HepG2 (cell line): ENCODE results near the gene RPS6KL1. TPM values are rescaled to one million over a fixed set of nuclear protein-coding genes. Genes with fewer than 3 reads are reported as not detected.

Source experiments
- ATAC-seq: fragments of 200-7000 bp; cut with Tn5 transposase; 3 replicates; pipeline ENCODE4 v1.9.1; 2020; ENCODE audit warnings: mild to moderate bottlenecking, moderate library complexity
- BruUV-seq: library from RNA; stranded (reverse); fragments of 400-500 nt; replicated peaks from 2 replicates; lab custom pipeline; 2021; lab: Mats Ljungman, UMichigan
- CTCF ChIA-PET: fragments of 300-600 bp; formaldehyde crosslinking; extraction: SDS; loops from one replicate; lab custom pipeline; 2021; ENCODE audit warnings: low total read pairs, inconsistent platforms, low intra/inter-chr PET ratio; lab: Yijun Ruan, JAX
- POLR2A ChIA-PET: fragments of 350-600 bp; sonication (Branson Sonifier 250); formaldehyde crosslinking; loops from one replicate; lab custom pipeline; 2020; ENCODE audit warnings: antibody characterized with exemption, inconsistent platforms; lab: Yijun Ruan, JAX
- DNase-seq: peaks from one replicate; pipeline ENCODE4 v3.0.0-alpha.2; 2015; ENCODE audit warnings: low spot score
- FAIRE-seq: peaks from 3 replicates; lab custom pipeline; 2011; peaks lifted over from hg19 to GRCh38; lab: Jason Lieb, UNC
- H2AFZ ChIP-seq: one replicate; pipeline ENCODE4 v1.6.1; 2011; ENCODE audit warnings: low read length, inconsistent platforms
- H3K27ac ChIP-seq: fragments of 300-600 bp; 3 replicates; pipeline ENCODE4 v1.8.0; 2011; ENCODE audit warnings: mixed run types, mild to moderate bottlenecking, mixed read lengths, low read length, inconsistent platforms; ENCODE audit not compliant: insufficient read depth; ENCODE audit errors: extremely low read length
- H3K27me3 ChIP-seq, 2 experiments: fragments of 200-600 bp in 1 of 2; 2 replicates in 1 of 2; 3 replicates in 1 of 2; pipeline versions ENCODE4 v1.6.0 to v1.8.0; 2011; ENCODE audit warnings: low read length in 2 of 2, mild to moderate bottlenecking in 2 of 2, moderate library complexity in 2 of 2, inconsistent platforms in 1 of 2; ENCODE audit not compliant: insufficient read depth in 2 of 2, control insufficient read depth in 1 of 2
- H3K36me3 ChIP-seq, 2 experiments: fragments of 200-600 bp in 1 of 2; replicated peaks in 1 of 2; 2 replicates in 1 of 2; 3 replicates in 1 of 2; pipeline versions ENCODE4 v1.5.1 to v1.8.0; 2011; ENCODE audit warnings: low read length in 2 of 2, inconsistent platforms in 1 of 2; ENCODE audit not compliant: insufficient read depth in 2 of 2, control insufficient read depth in 1 of 2
- H3K4me1 ChIP-seq: 2 replicates; pipeline ENCODE4 v1.5.1; 2012; ENCODE audit warnings: low read length, inconsistent platforms; ENCODE audit not compliant: insufficient read depth
- H3K4me2 ChIP-seq: 2 replicates; pipeline ENCODE4 v1.6.0; 2011; ENCODE audit warnings: low read depth, low read length, inconsistent platforms
- H3K4me3 ChIP-seq, 3 experiments: fragments of 200-600 bp in 1 of 3; sonication (generic), shearing (Covaris generic) in 1 of 3; replicated peaks in 1 of 3; 2 replicates each; pipeline ENCODE4 v1.5.1; 2011 to 2016; ENCODE audit warnings: low read length in 3 of 3, inconsistent platforms in 2 of 3, low read depth in 2 of 3, mild to moderate bottlenecking in 2 of 3, control low read depth in 1 of 3, mixed read lengths in 1 of 3; ENCODE audit not compliant: insufficient read depth in 1 of 3
- H3K79me2 ChIP-seq: one replicate; pipeline ENCODE4 v1.6.1; 2011; ENCODE audit warnings: low read length, inconsistent platforms; ENCODE audit not compliant: insufficient read depth
- H3K9ac ChIP-seq: 2 replicates; pipeline ENCODE4 v1.6.0; 2011; ENCODE audit warnings: mild to moderate bottlenecking, low read depth, low read length, inconsistent platforms; ENCODE audit not compliant: insufficient read depth
- H3K9me3 ChIP-seq: 2 replicates; pipeline ENCODE4 v1.5.1; 2012; ENCODE audit warnings: mild to moderate bottlenecking, low read length
- H4K20me1 ChIP-seq: 2 replicates; pipeline ENCODE4 v1.6.0; 2011; ENCODE audit warnings: inconsistent platforms, mild to moderate bottlenecking, low read length, moderate library complexity; ENCODE audit not compliant: insufficient read depth
- ARHGAP35 ChIP-seq: sonication (generic); formaldehyde crosslinking; IDR thresholded peaks from 2 replicates; pipeline ENCODE4 v1.9.0; 2022; ENCODE audit warnings: mild to moderate bottlenecking, inconsistent platforms, moderate library complexity, missing genetic modification reagents, borderline replicate concordance
- MAFG ChIP-seq: sonication (generic); formaldehyde crosslinking; IDR thresholded peaks from 2 replicates; pipeline ENCODE4 v1.5.1; 2020; ENCODE audit warnings: mild to moderate bottlenecking, missing genetic modification reagents
- ZBTB34 ChIP-seq: sonication (generic); formaldehyde crosslinking; IDR thresholded peaks from 2 replicates; pipeline ENCODE4 v1.8.0; 2022; ENCODE audit warnings: mild to moderate bottlenecking, missing genetic modification reagents
- ZNF775 ChIP-seq: sonication (generic); formaldehyde crosslinking; IDR thresholded peaks from 2 replicates; pipeline ENCODE4 v1.4.0; 2020; ENCODE audit warnings: missing genetic modification reagents, mild to moderate bottlenecking, moderate library complexity, borderline replicate concordance
- WGBS: methylation state at CpG from one replicate; pipeline ENCODE4 v1.1.6; 2017; ENCODE audit warnings: low lambda C conversion rate; 5-methylcytosine and 5-hydroxymethylcytosine counted together
- in situ Hi-C: cut with HindIII; loops from 2 replicates; pipeline ENCODE4 v1.10.0; 2017; ENCODE audit warnings: low pct_unique_long_range_greater_than_20kb; ENCODE audit not compliant: extremely low pct_ligation_motif_present
- intact Hi-C: fragments of 100-400 bp; cut with micrococcal nuclease; formaldehyde crosslinking; loops from one replicate; pipeline ENCODE4 v1.10.0; 2022; ENCODE audit not compliant: unreplicated experiment
- polyA plus RNA-seq, 8 experiments: library from polyadenylated mRNA; depleted of rRNA in 3 of 8; stranded (reverse) in 7 of 8; unstranded in 1 of 8; fragments of >200 nt; fragmentation: Illumina TruSeq in 4 of 8; extraction: Trizol in 4 of 8; gene quantifications; 2 replicates each; pipeline versions ENCODE4 v1.2.1 to v1.2.3, GENCODE V29; 2011 to 2016; ENCODE audit warnings: low read depth in 4 of 8, missing spikeins in 1 of 8, mixed read lengths in 1 of 8; ENCODE audit not compliant: insufficient read depth in 1 of 8
- total RNA-seq, 5 experiments: library from RNA; depleted of rRNA; stranded (reverse); fragments of >200 nt; fragmentation: Illumina TruSeq; extraction: Trizol; gene quantifications; 2 replicates each; pipeline ENCODE4 v1.2.3, GENCODE V29; 2016; ENCODE audit warnings: low read depth in 1 of 5

RPS6KL1 gene
- total and polyA plus RNA-seq, 2 of the 13 experiments (the other 11 are each of a cell fraction or from before 2014, with no cell fraction given) = 6.5 to 11.5 TPM

- in situ Hi-C loops = no loop called here
- ChIA-PET POLR2A (no interaction called here), CTCF (no interaction called here)
- no peak overlapping the region for H3K27ac ChIP-seq
- no peak for FAIRE-seq
- H2AFZ ChIP-seq = no peak overlapping the region
- ATAC-seq = no peak
- WGBS = 4% methylated on average over 6 of the region's 6 CpGs
- no peak for TF ChIP-seq ZNF775 (CRISPR knock-in tag)
- TF ChIP-seq ARHGAP35 (CRISPR knock-in tag) = no peak
- BruUV-seq = no TSS peak
- no peak for DNase-seq
- H3K4me1 ChIP-seq = peaks cover 17% of the 10 kb centered on the region
- H3K9ac ChIP-seq = no peak overlapping the region
- no peak overlapping the region for H3K4me3 ChIP-seq
- H3K36me3 ChIP-seq = no peaks in the 10 kb centered on the region
- no peak overlapping the region for H3K4me2 ChIP-seq
- intact Hi-C loops = no loop called here
- no peaks in the 10 kb centered on the region for H4K20me1 ChIP-seq
- no peaks in the 10 kb centered on the region for H3K79me2 ChIP-seq
- H3K9me3 ChIP-seq = no peaks in the 10 kb centered on the region
- H3K27me3 ChIP-seq = peaks cover 0 to 2% of the 10 kb centered on the region in 2 experiments; a peak in 3 of 5 replicates
These were observed 4.2 kb upstream of the RPS6KL1 start for GRCh38 chr14:74927225-74927624.

GRCh38 chr14:74924061-74924460, 1.0 kb upstream of the RPS6KL1 start:
- FAIRE-seq = no peak
- peak overlapping the region; percentile 77 for H3K4me2 ChIP-seq
- ChIA-PET CTCF (no interaction called here), POLR2A (interaction anchor here (1.2 to 2.0 kb wide), 5 partner anchors 26 to 165 kb away, joined by 3 to 16 read pairs (median 8); partner anchors contain the start of gene PGF)
- intact Hi-C loops (no loop called here), in situ Hi-C loops (no loop called here)
- H2AFZ ChIP-seq = no peak overlapping the region
- 69% methylated on average over 11 of the region's 11 CpGs for WGBS
- H3K79me2 ChIP-seq = no peaks in the 10 kb centered on the region
- DNase-seq = no peak
- no peaks in the 10 kb centered on the region for H3K36me3 ChIP-seq
- no peaks in the 10 kb centered on the region for H3K9me3 ChIP-seq
- TF ChIP-seq MAFG (CRISPR knock-in tag) (0 out of 2 replicates have a peak, but pooled peaks have one; percentile 19), ZBTB34 (CRISPR knock-in tag) (no peak)
- H3K9ac ChIP-seq = no peak overlapping the region
- no peak for ATAC-seq
- peaks cover 13% of the 10 kb centered on the region for H3K4me1 ChIP-seq
- no peaks in the 10 kb centered on the region; a peak in 2 of 5 replicates for H3K27me3 ChIP-seq
- 0 out of 6 replicates have a peak overlapping the region, but pooled peaks of 1 of the 3 experiments have one; percentile 41 for H3K4me3 ChIP-seq
- BruUV-seq = no TSS peak
- H4K20me1 ChIP-seq = no peaks in the 10 kb centered on the region
- no peak overlapping the region for H3K27ac ChIP-seq
